ENCODE results near the gene CAPZB. TPM values are rescaled to one million over a fixed set of nuclear protein-coding genes. Genes with fewer than 3 reads are reported as not detected.

The CAPZB gene
- total RNA-seq, 1 donor from 2014 or later, result 352 TPM

DNA sequence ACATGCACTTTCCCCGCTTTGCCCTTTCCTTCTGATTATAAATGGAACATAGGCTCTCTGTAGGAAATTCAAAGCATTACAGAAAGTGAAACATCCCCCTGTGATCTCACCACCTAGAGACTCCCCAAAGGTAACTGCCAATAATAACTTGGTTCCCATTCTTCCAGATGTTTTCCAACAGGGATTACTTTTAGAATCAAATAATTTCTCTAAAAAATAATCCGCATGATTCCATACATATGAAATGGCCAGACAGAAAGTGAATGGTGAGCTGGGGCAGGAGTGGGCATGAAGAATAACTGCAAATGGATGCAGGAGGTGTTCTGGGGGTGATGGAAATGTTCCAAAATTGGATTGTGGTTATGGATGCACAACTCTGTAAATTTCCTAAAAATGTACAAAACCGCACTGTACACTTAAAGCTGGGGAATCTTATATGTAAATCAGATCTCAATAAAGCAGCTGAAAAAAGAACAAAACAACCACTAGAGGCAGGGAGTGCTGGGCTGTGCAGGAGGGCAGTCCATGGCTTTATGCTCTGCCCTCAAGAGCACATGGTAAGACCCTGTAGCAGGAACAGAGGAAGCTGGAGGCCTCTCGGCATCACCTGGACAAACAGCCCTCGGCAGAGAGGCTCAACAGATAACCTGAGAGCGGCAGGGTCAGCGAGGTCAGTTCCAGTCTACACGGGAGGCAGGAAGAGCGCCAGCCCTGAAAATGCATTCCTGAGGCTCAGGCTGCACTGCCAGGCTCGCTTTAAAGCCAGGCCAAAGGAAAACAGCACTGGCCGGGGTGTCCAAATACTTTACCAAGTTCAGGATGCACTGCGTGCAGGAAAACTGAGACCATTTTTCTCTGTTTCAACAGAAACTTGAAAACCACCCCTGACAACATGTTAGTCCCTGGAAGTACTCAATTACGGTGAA is 39.7 kb downstream of the CAPZB start:
- H3K9me3 Mint-ChIP-seq (ENCODE audit: low read depth), result no peaks in the 10 kb centered on the region
- no peak for DNase-seq (ENCODE audit: low spot score)
- peaks cover 2% of the 10 kb centered on the region for H3K36me3 Mint-ChIP-seq (ENCODE audit: low read depth)
- peak overlapping the region; percentile 92 for H3K27ac Mint-ChIP-seq (ENCODE audit: unreplicated experiment)
- H3K4me3 Mint-ChIP-seq (ENCODE audit: unreplicated experiment), result peak overlapping the region; percentile 37
- no peaks in the 10 kb centered on the region for H3K27me3 Mint-ChIP-seq (ENCODE audit: low read depth)
- H3K4me1 Mint-ChIP-seq (ENCODE audit: low read depth), result peaks cover 95% of the 10 kb centered on the region
- peak; percentile 78 for TF ChIP-seq CTCF (IDR thresholded peaks at IDR 0.05)

DNA sequence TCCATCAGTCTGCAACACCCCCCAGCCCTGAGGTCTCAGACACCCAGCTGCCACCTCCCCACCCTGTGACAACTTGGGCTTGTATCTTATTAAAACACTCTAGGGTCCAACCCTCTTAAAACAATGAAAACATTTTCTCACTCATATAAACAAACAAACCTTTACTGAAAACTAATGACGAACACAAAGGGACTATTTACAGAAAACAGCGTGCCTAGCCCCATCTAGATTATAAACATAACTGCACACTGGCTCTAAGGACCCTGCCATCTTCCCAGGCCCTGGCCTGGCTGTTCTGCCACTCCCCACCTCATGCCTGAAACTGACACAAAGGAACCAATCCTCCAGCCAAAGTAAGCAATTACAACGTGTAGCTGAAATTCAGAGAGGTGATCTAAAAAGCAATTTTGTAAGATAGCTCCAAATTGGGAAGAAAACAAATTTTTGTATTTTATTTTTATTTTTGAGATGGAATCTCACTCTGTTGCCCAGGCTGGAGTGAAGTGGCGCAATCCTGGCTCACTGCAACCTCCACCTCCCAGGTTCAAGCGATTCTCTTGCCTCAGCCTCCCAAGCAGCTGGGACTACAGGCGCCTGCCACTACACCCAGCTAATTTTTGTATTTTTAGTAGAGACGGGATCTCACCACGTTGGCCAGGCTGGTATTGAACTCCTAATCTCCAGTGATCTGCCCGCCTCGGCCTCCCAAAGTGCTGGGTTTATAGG is 40.9 kb downstream of the CAPZB start:
- peak overlapping the region; percentile 92 for H3K27ac Mint-ChIP-seq (ENCODE audit: unreplicated experiment)
- H3K4me3 Mint-ChIP-seq (ENCODE audit: unreplicated experiment), result no peak overlapping the region
- H3K4me1 Mint-ChIP-seq (ENCODE audit: low read depth), result peaks cover 95% of the 10 kb centered on the region
- H3K27me3 Mint-ChIP-seq (ENCODE audit: low read depth), result no peaks in the 10 kb centered on the region
- peaks cover 2% of the 10 kb centered on the region for H3K36me3 Mint-ChIP-seq (ENCODE audit: low read depth)
- TF ChIP-seq CTCF (IDR thresholded peaks at IDR 0.05), result no peak
- no peak for DNase-seq (ENCODE audit: low spot score)
- H3K9me3 Mint-ChIP-seq (ENCODE audit: low read depth), result no peaks in the 10 kb centered on the region

GRCh38 chr1:19443326-19443725 is 42.0 kb downstream of the CAPZB start:
- Mint-ChIP-seq H3K4me1 (ENCODE audit: low read depth) (peaks cover 95% of the 10 kb centered on the region), H3K36me3 (ENCODE audit: low read depth) (peaks cover 2% of the 10 kb centered on the region), H3K27ac (ENCODE audit: unreplicated experiment) (peak overlapping the region; percentile 93), H3K4me3 (ENCODE audit: unreplicated experiment) (no peak overlapping the region), H3K27me3 (ENCODE audit: low read depth) (no peaks in the 10 kb centered on the region), H3K9me3 (ENCODE audit: low read depth) (no peaks in the 10 kb centered on the region)
- TF ChIP-seq CTCF (IDR thresholded peaks at IDR 0.05), result no peak
- DNase-seq (ENCODE audit: low spot score), result no peak

DNA sequence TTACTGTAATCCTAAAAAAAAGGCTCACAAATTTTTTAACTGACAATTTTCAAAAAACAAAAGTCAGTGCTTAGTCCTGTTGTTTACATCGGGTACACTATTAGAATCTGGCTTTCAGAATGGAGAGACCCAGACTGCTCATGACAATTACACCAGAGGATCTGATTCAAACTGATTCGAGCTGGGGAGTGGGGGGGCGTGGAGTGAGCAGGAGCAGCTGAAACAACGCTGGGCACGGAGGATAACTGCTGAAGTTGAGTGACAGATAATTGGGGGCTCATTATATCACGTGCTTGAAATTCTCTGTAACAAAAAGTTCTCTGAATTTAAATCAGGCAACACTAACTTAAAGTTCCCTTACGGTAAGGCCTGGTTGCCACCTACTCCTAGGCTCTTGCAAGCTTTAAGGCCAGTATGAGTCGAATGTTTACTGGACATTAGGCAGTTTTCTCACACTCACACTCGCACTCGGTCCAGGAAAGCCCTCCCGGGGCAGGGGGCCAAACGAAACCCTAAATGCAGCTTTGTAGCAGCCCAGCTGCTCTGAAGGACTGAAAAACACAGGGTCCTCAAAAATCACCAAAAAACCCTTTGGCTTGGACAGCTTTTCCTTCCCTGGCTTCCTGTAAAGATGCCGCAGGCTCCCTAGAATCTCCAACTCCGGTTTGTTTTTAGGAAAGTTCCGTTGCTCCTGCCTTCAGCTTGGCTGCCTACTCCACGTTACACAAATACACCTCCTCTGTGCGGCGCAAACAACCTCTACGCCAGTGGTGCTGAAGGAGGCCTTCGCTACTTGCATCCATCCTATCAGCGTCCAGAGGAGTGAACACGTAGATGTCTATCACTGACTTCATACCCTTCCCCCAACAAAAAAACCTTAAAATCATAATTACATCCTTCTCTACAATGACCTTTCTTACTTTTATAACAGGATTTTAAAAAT is 42.9 kb downstream of the CAPZB start:
- TF ChIP-seq CTCF (IDR thresholded peaks at IDR 0.05), result no peak
- DNase-seq (ENCODE audit: low spot score), result no peak
- no peaks in the 10 kb centered on the region for H3K9me3 Mint-ChIP-seq (ENCODE audit: low read depth)
- no peak overlapping the region for H3K4me3 Mint-ChIP-seq (ENCODE audit: unreplicated experiment)
- peak overlapping the region; percentile 93 for H3K27ac Mint-ChIP-seq (ENCODE audit: unreplicated experiment)
- H3K4me1 Mint-ChIP-seq (ENCODE audit: low read depth), result peaks cover 95% of the 10 kb centered on the region
- H3K27me3 Mint-ChIP-seq (ENCODE audit: low read depth), result no peaks in the 10 kb centered on the region
- H3K36me3 Mint-ChIP-seq (ENCODE audit: low read depth), result no peaks in the 10 kb centered on the region

All from chondrocyte (in vitro differentiated cells).